GM21723 (cell line): ENCODE measurements around the gene TMEM94.
"Not testable (repeated sequence)": the region's sequence is repeated elsewhere in the genome, so short reads cannot be mapped to it uniquely, and the experiment has no call there.

ENCODE experiments used
- ATAC-seq: cut with Tn5 transposase; IDR thresholded peaks from one replicate; pipeline ENCODE4 v1.9.1; 2021; ENCODE audit warnings: mild to moderate bottlenecking, moderate library complexity; ENCODE audit not compliant: unreplicated experiment

Gene TMEM94

DNA sequence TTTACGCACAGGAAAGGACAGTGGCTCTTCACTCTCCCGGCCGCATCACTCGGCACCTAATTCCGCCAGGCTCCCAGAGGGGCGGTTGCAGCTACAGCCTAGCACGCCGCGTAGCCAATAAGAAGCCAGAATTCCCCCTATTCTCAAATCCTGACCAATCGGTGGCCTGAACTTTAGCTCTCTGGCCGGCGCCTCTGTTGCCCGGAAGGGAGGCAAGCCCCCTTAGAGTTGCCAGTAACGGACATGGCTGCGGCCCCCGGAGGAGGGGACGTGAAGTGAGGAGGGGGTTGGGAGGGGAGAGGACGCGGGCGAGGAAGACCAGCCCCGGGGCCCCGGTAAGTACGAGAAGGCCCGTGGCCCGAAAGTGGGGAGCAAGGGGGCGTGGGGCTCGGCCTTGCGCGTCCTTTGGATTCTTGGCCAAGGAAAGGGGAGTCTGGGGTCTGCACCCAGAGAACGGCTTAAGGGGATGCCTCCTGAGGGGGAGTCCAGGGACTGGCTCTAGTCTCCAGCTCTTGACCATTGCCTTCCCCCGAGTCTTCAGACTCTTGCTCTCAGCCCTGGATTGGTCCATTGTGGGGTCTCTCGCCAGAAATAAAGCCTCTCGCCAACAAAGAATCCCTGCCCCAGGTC, at the start of gene TMEM94:
Gene TMEM94 (plus strand): TSS at position 219 of the 630 bp plus-strand sequence. CDS start 15,271 bp downstream, outside the sequence.
- peak; percentile 92 for ATAC-seq

DNA sequence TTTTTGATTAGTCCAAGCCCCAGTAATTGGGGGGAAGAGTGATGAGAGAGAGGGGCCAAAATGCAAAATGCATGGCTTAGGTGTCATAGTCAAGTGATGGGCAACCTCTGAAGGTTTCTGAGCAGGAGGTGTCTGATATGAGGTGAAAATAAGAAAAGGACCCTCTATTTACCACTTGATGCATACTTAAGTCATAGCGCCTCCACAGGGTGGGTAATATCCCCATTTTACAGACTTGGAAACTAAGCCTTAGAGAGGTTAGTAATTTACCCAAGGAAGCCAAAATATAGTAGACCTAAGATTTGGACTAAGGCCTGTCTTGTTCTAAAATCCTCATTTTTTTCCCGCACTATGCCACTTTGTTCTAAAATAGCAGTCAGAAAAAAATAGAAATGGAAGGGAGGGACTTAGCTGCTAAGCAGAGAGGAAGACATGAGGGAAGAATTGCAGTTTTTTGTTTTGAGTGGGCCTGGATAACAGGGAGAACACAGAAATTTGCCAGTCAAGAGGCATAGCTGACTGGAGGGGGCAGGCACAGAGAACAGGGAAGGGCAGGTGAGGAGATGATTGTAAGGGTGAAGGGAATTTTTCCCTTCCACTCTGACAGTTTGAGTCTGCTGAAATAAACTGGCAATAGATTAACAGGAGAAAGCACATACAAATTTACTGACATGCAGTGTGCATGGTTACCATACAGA, 48.6 kb upstream of the TMEM94 start:
- ATAC-seq: no peak

GRCh38 chr17:75410141-75410540, 46.3 kb upstream of the TMEM94 start:
- no peak for ATAC-seq

DNA sequence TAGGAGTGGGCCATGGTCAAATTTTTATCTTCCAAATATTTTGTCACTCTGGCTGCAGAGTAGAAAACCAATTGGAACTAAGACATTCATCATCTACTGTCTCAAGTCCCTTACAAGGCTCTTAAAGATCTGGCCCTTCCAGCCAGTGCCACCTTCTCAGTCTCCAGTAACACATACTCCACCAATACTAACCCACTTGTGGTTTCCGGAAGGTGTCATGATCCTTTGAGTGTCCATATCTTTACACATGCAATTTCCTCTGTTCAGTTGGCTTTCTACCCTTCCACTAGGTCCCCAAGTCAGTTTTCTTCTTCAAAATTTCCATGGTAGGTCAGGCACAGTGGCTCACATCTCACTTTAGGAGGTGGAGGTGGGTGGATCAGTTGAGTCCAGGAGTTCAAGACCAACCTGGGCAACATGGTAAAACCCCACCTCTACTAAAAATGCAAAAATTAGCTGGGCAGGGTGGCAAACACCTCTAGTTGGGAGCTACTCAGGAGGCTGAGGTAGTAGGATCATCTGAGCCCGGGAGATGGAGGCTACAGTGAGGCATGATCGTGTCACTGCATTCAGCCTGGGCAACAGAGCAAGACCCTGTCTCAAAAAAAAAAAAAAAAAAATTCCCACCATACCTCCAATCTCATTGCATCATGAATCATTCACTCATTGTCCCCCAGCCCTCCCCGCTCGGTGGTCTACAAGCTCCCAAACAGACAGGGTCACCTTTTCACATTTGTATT, 44.9 kb upstream of the TMEM94 start:
- no peak for ATAC-seq

- ATAC-seq: peak; percentile 66
These were observed 43.7 kb upstream of the TMEM94 start for GRCh38 chr17:75412455-75413317.

- no peak for ATAC-seq
These were observed 41.9 kb upstream of the TMEM94 start for GRCh38 chr17:75414488-75414887.

GRCh38 chr17:75416006-75416405, 40.4 kb upstream of the TMEM94 start:
- ATAC-seq: no peak

- ATAC-seq: no peak
These were observed 39.3 kb upstream of the TMEM94 start for GRCh38 chr17:75417054-75417580.

DNA sequence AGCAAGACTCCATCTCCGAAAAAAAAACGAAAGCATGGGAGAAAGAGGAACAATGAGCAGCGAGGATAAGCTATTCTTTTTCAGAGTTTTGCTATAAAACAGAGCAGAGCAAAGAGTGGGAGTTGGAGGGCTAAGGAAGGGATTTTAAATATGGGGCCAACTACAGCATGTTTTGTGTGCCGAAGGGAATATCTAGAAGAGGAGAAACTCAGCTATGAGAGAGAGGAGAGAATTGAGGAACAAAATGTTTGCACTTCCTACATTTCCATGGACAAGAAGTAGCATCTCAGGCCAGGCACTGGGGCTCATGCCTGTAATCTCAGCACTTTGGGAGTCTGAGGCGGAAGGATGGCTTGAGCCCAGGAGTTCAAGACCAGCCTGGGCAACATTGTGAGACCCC, 37.9 kb upstream of the TMEM94 start:
- ATAC-seq: no peak

- no peak for ATAC-seq
These were observed 27.6 kb upstream of the TMEM94 start for GRCh38 chr17:75428543-75429469.

DNA sequence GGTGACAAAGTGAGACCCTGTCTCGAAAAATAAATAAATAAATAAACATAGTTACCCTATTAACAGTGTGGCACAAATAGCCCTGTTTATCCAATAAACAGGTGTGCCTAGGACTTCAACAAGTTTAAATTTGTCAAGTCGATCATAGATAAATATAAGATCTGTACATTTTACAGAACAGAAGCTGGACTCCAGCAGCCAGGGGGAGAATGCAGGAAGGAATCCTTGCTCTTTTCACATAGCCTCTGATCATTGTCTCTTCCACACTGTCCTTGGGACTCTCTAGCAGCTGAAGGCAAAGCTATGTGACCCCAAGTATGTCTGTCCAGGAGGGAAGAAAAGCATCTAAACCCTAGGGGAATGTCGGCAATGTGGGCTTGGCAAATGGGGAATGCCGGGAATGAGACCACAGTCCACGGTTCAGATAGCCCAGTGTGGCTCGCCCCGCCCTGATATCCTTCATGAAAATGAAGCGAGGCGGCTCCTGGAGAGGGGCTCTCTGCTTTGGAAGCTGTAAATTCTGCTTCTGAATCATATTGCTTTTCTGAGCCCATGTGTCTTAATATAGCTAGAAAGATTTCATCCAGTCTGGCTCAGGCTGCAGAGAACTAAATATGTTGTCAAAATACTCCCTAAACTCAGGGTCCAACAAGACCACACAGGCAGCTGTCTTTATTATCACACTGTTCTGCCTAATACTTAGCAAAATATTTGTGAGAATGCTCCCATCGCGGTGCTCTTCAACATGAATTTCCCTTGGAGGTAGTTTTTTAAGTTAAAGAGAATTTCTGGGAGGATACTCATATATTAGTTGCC, 26.1 kb upstream of the TMEM94 start:
- no peak for ATAC-seq

DNA sequence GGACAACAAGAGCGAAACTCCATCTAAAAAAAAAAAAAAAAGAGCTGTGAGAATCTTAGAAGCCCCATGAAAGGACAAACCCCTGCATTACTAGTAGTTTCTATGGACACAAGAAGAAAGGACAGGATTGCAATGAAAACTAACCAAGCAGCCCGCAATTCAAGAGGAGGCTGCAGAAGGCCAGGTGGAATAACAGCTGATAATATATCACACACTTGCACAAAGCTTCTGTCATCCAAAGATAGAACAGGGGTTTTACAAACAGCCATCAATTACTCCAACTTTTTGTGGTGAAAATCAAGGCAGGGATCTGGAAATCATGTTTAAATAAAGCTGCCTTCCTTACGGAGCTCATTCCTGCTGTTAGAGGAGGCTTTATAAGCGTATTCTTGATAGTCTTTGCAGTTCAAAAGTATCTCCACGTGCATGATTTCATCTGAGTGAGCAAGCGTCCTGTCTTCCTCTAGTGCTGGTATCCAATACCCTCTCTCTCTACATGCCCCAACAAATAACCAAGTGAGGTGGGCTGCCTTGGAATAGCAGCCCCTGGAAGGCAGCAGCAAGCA, 23.1 kb upstream of the TMEM94 start:
- ATAC-seq: no peak

DNA sequence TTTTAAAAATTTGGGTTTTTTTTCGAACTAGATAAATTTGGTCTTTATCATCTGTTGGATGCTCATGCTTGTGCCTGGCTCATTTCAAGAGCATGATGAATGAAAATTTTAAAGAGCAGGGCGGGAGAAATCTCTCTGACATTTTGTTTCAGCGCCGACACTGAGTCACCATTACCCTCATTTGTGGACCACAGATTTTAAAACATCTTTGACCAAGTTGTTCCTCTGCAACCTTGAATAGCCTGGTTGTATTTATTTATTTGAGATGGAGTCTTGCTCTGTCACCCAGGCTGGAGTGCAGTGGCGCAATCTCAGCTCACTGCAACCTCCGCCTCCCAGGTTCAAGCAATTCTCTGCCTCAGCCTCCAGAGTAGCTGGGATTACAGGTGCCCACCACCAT, 22.0 kb upstream of the TMEM94 start:
- not testable (repeated sequence) for ATAC-seq

GRCh38 chr17:75437404-75437803, 19.0 kb upstream of the TMEM94 start:
- not testable (repeated sequence) for ATAC-seq

DNA sequence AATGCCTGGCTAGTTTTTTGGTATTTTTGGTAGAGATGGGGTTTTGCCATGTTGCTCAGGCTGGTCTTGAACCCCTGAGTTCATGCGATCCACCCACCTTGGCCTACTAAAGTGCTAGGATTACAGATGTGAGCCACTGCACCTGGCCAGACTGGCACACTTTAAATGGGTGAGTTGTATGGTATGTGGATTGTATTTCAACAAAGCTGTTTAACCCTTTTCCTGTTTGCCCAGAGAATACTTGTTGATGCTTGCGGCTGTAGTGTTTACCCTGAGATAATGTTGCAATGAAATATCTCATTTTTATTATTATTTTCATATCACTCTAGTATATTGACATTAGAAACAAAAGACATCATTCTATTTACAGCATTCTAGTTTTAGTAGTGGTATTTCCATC, 17.1 kb upstream of the TMEM94 start:
- no peak for ATAC-seq

DNA sequence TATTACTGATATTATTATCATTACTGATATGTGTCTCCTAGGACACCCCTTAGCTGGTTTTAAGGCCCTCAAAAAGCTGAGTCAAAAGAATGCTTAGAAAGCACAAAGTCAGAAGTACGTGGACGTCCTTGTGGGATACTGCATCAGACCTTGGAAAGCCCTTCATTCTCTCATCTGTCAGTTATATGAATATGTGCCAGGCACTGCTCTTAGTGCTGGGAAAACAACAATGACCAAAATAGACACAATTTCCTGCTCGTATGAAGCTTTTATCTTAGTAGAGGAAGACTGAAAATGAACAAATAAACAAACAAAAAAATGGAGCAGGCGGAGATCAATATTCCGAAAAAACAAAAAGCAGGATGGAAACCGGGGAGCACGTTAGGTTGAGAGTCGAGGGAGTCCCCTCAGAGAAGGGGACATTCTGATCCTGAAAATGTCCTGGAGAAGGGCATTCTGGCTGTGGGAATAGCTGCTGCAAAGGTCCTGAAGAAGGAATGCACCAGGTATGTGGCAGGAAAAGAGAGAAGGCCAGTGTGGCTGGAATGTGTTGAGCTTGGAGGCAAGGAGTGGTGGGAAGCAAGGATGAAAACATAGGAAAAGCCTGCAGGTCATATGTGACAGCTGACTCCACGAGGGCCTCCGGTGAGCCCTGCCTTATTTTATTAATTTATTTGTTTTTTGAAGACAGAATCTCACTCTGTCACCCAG, 15.5 kb upstream of the TMEM94 start:
- no peak for ATAC-seq

GRCh38 chr17:75442168-75443103, 14.0 kb upstream of the TMEM94 start:
- no peak for ATAC-seq
